GM21723 (cell line): Measurements from ENCODE around the gene PHOSPHO2.
"Not testable (repeated sequence)": the region's sequence is repeated elsewhere in the genome, so short reads cannot be mapped to it uniquely, and the experiment has no call there.

ENCODE experiments used
- ATAC-seq: cut with Tn5 transposase; IDR thresholded peaks from one replicate; pipeline ENCODE4 v1.9.1; 2021; ENCODE audit warnings: mild to moderate bottlenecking, moderate library complexity; ENCODE audit not compliant: unreplicated experiment

Gene PHOSPHO2

GRCh38 chr2:169683425-169684134, 10.7 kb upstream of the PHOSPHO2 start:
- no peak for ATAC-seq

- no peak for ATAC-seq
Observed at GRCh38 chr2:169684135-169684565, 10.1 kb upstream of the PHOSPHO2 start.

- ATAC-seq, result not testable (repeated sequence)
Observed at GRCh38 chr2:169684712-169685111, 9.6 kb upstream of the PHOSPHO2 start.

- ATAC-seq, result not testable (repeated sequence)
Observed at GRCh38 chr2:169686825-169687224, 7.4 kb upstream of the PHOSPHO2 start.

- ATAC-seq, result not testable (repeated sequence)
Observed at GRCh38 chr2:169687943-169688342, 6.3 kb upstream of the PHOSPHO2 start.

GRCh38 chr2:169690958-169691357, 3.3 kb upstream of the PHOSPHO2 start:
- ATAC-seq, result no peak

- no peak for ATAC-seq
Observed at GRCh38 chr2:169692718-169693117, 1.6 kb upstream of the PHOSPHO2 start.

- ATAC-seq, result no peak
Observed at GRCh38 chr2:169693360-169693759, 909 bp upstream of the PHOSPHO2 start.

GRCh38 chr2:169694894-169695260, 608 bp downstream of the PHOSPHO2 start:
- no peak for ATAC-seq

GRCh38 chr2:169696381-169696780, 2.1 kb downstream of the PHOSPHO2 start:
- ATAC-seq, result no peak

GRCh38 chr2:169699173-169699572, 4.9 kb downstream of the PHOSPHO2 start:
- ATAC-seq, result not testable (repeated sequence)

GRCh38 chr2:169702996-169703395, 8.7 kb downstream of the PHOSPHO2 start:
- ATAC-seq, result no peak

- ATAC-seq, result no peak
Observed at GRCh38 chr2:169704160-169704708, 10.0 kb downstream of the PHOSPHO2 start.

GRCh38 chr2:169705927-169706326, 11.7 kb downstream of the PHOSPHO2 start:
- no peak for ATAC-seq

- no peak for ATAC-seq
Observed at GRCh38 chr2:169707626-169708025, 13.4 kb downstream of the PHOSPHO2 start.

- ATAC-seq, result no peak
Observed at GRCh38 chr2:169709331-169709730, 15.1 kb downstream of the PHOSPHO2 start.

GRCh38 chr2:169709981-169710380, 15.7 kb downstream of the PHOSPHO2 start:
- no peak for ATAC-seq

GRCh38 chr2:169711751-169712509, 17.7 kb downstream of the PHOSPHO2 start:
- no peak for ATAC-seq

- ATAC-seq, result no peak
Observed at GRCh38 chr2:169712791-169713227, 18.5 kb downstream of the PHOSPHO2 start.

- ATAC-seq, result no peak
Observed at GRCh38 chr2:169713331-169713730, 19.1 kb downstream of the PHOSPHO2 start.

GRCh38 chr2:169714699-169715098, 20.4 kb downstream of the PHOSPHO2 start:
- ATAC-seq, result no peak
